ENCODE measurements around the gene INPP4B.

The INPP4B gene

DNA sequence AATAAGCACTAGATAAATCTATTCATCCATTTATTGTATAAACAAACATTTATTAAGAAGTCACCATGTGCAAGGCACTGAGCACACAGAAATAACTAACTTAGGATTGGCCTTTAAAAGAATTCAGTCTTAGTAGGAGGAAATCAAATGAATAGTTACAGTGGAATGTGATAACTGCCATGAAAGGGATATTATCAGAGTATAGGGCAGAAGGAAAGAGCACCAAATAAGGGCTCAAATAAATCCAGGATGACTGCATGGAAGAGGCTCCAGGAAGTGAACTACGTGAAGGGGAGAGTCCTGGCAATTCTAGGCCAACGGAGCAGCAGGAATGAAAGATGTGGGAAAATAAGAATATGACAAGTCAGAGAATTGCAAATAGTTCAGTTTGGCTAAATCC, 406.0 kb downstream of the INPP4B start:
- Histone ChIP-seq H3K4me1 (ENCODE audit: insufficient read depth, low read length) (peaks cover 15% of the 10 kb centered on the region), H3K9ac (ENCODE audit: low read depth, low read length) (no peak overlapping the region), H4K20me1 (ENCODE audit: insufficient read depth, low read length) (no peaks in the 10 kb centered on the region), H2AFZ (ENCODE audit: low read depth, low read length) (no peak overlapping the region), H3K27me3 (ENCODE audit: insufficient read depth, low read length, poor library complexity) (no peaks in the 10 kb centered on the region), H3K9me3 (ENCODE audit: insufficient read depth, low read length, severe bottlenecking) (no peaks in the 10 kb centered on the region), H3K4me2 (ENCODE audit: insufficient read depth, low read length) (no peak overlapping the region), H3K79me2 (ENCODE audit: insufficient read depth, low read length) (no peaks in the 10 kb centered on the region), H3K27ac (ENCODE audit: low read length) (no peak overlapping the region), H3K4me3 (ENCODE audit: low read depth in 1 of 2, low read length in 2 of 2) (no peak overlapping the region), H3K36me3 (ENCODE audit: insufficient read depth, low read length) (no peaks in the 10 kb centered on the region)
- no peak for TF ChIP-seq EZH2 (IDR thresholded peaks at IDR 0.05; ENCODE audit: borderline replicate concordance, low read depth, low read length, severe bottlenecking)
- TF ChIP-seq, protein P1, sequence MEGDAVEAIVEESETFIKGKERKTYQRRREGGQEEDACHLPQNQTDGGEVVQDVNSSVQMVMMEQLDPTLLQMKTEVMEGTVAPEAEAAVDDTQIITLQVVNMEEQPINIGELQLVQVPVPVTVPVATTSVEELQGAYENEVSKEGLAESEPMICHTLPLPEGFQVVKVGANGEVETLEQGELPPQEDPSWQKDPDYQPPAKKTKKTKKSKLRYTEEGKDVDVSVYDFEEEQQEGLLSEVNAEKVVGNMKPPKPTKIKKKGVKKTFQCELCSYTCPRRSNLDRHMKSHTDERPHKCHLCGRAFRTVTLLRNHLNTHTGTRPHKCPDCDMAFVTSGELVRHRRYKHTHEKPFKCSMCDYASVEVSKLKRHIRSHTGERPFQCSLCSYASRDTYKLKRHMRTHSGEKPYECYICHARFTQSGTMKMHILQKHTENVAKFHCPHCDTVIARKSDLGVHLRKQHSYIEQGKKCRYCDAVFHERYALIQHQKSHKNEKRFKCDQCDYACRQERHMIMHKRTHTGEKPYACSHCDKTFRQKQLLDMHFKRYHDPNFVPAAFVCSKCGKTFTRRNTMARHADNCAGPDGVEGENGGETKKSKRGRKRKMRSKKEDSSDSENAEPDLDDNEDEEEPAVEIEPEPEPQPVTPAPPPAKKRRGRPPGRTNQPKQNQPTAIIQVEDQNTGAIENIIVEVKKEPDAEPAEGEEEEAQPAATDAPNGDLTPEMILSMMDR (IDR thresholded peaks at IDR 0.05; ENCODE audit: borderline replicate concordance, extremely low read depth, low read length, poor library complexity, severe bottlenecking), result no peak
- DNase-seq, result no peak
- no peak for ATAC-seq (ENCODE audit: insufficient read depth, low read depth)

DNA sequence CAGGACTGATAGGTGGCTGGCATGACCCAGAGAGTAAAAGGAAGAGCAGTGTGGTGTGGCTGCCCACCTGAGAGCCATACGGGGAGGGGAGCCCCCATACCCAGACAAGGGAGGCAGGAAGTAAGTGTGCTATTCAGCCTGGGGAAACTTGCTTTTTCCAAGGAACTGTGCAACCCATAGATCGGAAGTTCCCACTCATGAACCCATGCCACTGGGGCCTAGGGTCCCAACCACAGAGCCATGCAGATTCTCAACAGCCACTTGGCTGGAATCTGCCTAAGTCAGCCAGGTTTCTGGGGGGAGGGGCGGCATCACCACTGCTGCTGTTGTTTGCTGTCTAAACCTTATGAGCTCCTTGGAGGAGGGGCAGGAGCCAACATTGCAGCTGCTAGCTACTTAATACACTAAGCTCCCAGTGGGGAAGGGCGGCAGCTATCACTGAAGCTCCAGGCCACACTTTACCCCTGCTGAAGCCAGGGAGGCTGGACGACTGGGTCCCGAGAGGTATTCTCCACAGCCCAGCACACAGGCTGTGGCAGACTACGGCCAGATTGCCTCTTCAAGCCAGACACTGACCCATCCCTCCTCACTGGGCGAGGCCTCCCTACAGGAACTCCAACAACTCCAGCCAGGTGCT, 410.4 kb downstream of the INPP4B start:
- H3K4me1 ChIP-seq (ENCODE audit: insufficient read depth, low read length), result peaks cover 15% of the 10 kb centered on the region
- DNase-seq (peak; percentile 72), ATAC-seq (ENCODE audit: insufficient read depth, low read depth) (peak; percentile 83)
- H2AFZ ChIP-seq (ENCODE audit: low read depth, low read length), result peak overlapping the region; percentile 10; the same call in 1 of the 2 replicates
- H3K27ac ChIP-seq (ENCODE audit: low read length), result peak overlapping the region; percentile 71
- no peak for TF ChIP-seq EZH2 (IDR thresholded peaks at IDR 0.05; ENCODE audit: borderline replicate concordance, low read depth, low read length, severe bottlenecking)
- H3K9me3 ChIP-seq (ENCODE audit: insufficient read depth, low read length, severe bottlenecking), result no peaks in the 10 kb centered on the region
- H3K4me3 ChIP-seq (ENCODE audit: low read depth in 1 of 2, low read length in 2 of 2), result no peak overlapping the region
- H3K27me3 ChIP-seq (ENCODE audit: insufficient read depth, low read length, poor library complexity), result no peaks in the 10 kb centered on the region
- H3K79me2 ChIP-seq (ENCODE audit: insufficient read depth, low read length), result no peaks in the 10 kb centered on the region
- H3K9ac ChIP-seq (ENCODE audit: low read depth, low read length), result no peak overlapping the region; the same call in 1 of the 2 replicates
- H4K20me1 ChIP-seq (ENCODE audit: insufficient read depth, low read length), result no peaks in the 10 kb centered on the region
- H3K4me2 ChIP-seq (ENCODE audit: insufficient read depth, low read length), result no peak overlapping the region
- H3K36me3 ChIP-seq (ENCODE audit: insufficient read depth, low read length), result no peaks in the 10 kb centered on the region

DNA sequence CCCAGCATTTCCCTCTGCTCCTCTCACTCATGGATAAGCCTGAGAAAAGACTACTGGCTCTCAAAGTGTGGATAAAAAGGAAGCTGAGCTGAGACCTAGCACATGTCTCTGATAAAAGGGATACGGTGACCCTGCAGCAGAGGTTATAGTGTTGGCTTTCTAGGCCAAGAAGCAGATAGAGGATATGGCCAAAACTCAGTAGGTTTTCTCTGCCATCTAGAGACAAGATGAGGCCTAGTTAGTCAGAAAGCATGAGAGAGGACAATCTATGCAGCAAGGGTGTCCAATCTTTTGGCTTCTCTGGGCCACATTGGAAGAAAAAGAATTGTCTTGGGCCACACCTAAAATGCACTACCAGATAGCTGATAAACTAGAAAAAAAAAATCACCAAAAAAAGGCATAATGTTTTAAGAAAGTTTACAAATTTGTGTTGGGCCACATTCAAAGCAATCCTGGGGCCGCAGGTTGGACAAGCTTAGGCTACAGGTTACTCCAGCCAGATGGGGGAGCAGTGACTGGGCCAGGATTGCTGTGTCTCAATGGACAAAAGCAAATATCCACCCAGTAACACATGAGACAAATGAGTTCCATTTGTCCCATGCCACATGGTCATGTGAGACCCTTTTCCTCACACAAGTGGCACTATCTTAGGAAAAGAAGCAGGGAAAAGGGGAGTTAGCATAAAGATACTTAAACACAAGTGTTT, 411.4 kb downstream of the INPP4B start:
- Histone ChIP-seq H4K20me1 (ENCODE audit: insufficient read depth, low read length) (no peaks in the 10 kb centered on the region), H2AFZ (ENCODE audit: low read depth, low read length) (no peak overlapping the region), H3K4me2 (ENCODE audit: insufficient read depth, low read length) (no peak overlapping the region), H3K4me1 (ENCODE audit: insufficient read depth, low read length) (peaks cover 15% of the 10 kb centered on the region), H3K9ac (ENCODE audit: low read depth, low read length) (no peak overlapping the region), H3K9me3 (ENCODE audit: insufficient read depth, low read length, severe bottlenecking) (no peaks in the 10 kb centered on the region), H3K27ac (ENCODE audit: low read length) (no peak overlapping the region), H3K36me3 (ENCODE audit: insufficient read depth, low read length) (no peaks in the 10 kb centered on the region), H3K4me3 (ENCODE audit: low read depth in 1 of 2, low read length in 2 of 2) (no peak overlapping the region), H3K27me3 (ENCODE audit: insufficient read depth, low read length, poor library complexity) (no peaks in the 10 kb centered on the region), H3K79me2 (ENCODE audit: insufficient read depth, low read length) (no peaks in the 10 kb centered on the region)
- DNase-seq (no peak), ATAC-seq (ENCODE audit: insufficient read depth, low read depth) (no peak)
- TF ChIP-seq, protein P1 (IDR thresholded peaks at IDR 0.05; ENCODE audit: borderline replicate concordance, extremely low read depth, low read length, poor library complexity, severe bottlenecking), result no peak
- no peak for TF ChIP-seq EZH2 (IDR thresholded peaks at IDR 0.05; ENCODE audit: borderline replicate concordance, low read depth, low read length, severe bottlenecking)

DNA sequence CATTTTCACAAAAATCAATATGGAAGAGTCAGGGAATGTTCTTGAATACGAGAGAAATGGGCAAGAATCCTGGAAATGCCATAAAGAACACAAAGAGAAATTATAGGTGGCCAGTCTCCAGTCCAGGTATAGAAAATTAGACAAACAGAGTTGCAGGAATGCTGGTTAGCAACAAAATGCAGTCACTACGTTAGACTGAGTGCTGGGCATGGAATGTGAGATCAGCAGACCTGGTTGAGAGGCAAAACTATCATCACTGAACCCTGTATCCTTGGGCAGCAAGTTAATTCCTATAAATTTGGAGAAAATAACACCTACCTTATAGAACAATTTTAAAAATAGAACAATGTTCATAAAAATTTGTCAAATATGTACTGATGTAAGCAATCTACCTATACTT, 417.4 kb downstream of the INPP4B start:
- DNase-seq, result no peak
- no peak overlapping the region for H3K4me3 ChIP-seq (ENCODE audit: low read depth in 1 of 2, low read length in 2 of 2)
- H3K27ac ChIP-seq (ENCODE audit: low read length), result no peak overlapping the region

More for the DNA sequence above, 417.4 kb downstream of the INPP4B start:
- Histone ChIP-seq H3K9ac (ENCODE audit: low read depth, low read length) (no peak overlapping the region), H3K9me3 (ENCODE audit: insufficient read depth, low read length, severe bottlenecking) (no peaks in the 10 kb centered on the region), H3K27me3 (ENCODE audit: insufficient read depth, low read length, poor library complexity) (no peaks in the 10 kb centered on the region), H4K20me1 (ENCODE audit: insufficient read depth, low read length) (no peaks in the 10 kb centered on the region), H3K4me1 (ENCODE audit: insufficient read depth, low read length) (no peaks in the 10 kb centered on the region), H2AFZ (ENCODE audit: low read depth, low read length) (no peak overlapping the region), H3K79me2 (ENCODE audit: insufficient read depth, low read length) (no peaks in the 10 kb centered on the region), H3K36me3 (ENCODE audit: insufficient read depth, low read length) (no peaks in the 10 kb centered on the region), H3K4me2 (ENCODE audit: insufficient read depth, low read length) (no peak overlapping the region)
- no peak for ATAC-seq (ENCODE audit: insufficient read depth, low read depth)
- TF ChIP-seq, protein P1 (IDR thresholded peaks at IDR 0.05; ENCODE audit: borderline replicate concordance, extremely low read depth, low read length, poor library complexity, severe bottlenecking), result no peak
- no peak for TF ChIP-seq EZH2 (IDR thresholded peaks at IDR 0.05; ENCODE audit: borderline replicate concordance, low read depth, low read length, severe bottlenecking)

Measured in DND-41 (cell line).